OCI-LY3 (cell line): Measurements from ENCODE around the gene PSME3.

Source experiments
- H2AFZ ChIP-seq: fragments of 200-600, 300-600 bp; shearing (Covaris generic); 2 replicates; pipeline ENCODE4 v1.6.0; 2014; ENCODE audit warnings: antibody characterized with exemption, low read depth, low read length
- H3K27ac ChIP-seq: fragments of 200-600, 300-600 bp; sonication (generic); 2 replicates; pipeline ENCODE4 v1.5.1; 2014; ENCODE audit warnings: mild to moderate bottlenecking, low read length, moderate library complexity, mixed read lengths
- H3K27me3 ChIP-seq: fragments of 200-600, 300-600 bp; sonication (generic); 2 replicates; pipeline ENCODE4 v1.6.1; 2014; ENCODE audit warnings: low read depth, low read length, mixed read lengths
- H3K36me3 ChIP-seq: fragments of 200-600, 300-600 bp; sonication (generic); replicated peaks from 2 replicates; pipeline ENCODE3; 2014; ENCODE audit warnings: low read depth, low read length, mixed read lengths
- H3K4me1 ChIP-seq: fragments of 300-600, 200-600 bp; sonication (generic); 2 replicates; pipeline ENCODE4 v1.6.1; 2014; ENCODE audit warnings: low read length, mixed read lengths
- H3K4me2 ChIP-seq: fragments of 200-600, 300-600 bp; sonication (generic); 2 replicates; pipeline ENCODE4 v1.6.1; 2014; ENCODE audit warnings: low read length, mixed read lengths
- H3K4me3 ChIP-seq: fragments of 300-600, 200-600 bp; sonication (generic); 2 replicates; pipeline ENCODE4 v1.5.1; 2014; ENCODE audit warnings: antibody characterized with exemption, mild to moderate bottlenecking, low read length, moderate library complexity
- H3K79me2 ChIP-seq: fragments of 300-600, 200-600 bp; shearing (Covaris generic); 2 replicates; pipeline ENCODE4 v1.6.1; 2014; ENCODE audit warnings: mild to moderate bottlenecking, low read length, mixed read lengths
- H3K9ac ChIP-seq: fragments of 300-600, 200-600 bp; shearing (Covaris generic); 2 replicates; pipeline ENCODE4 v1.6.0; 2014; ENCODE audit warnings: mild to moderate bottlenecking, low read length, moderate library complexity
- H3K9me3 ChIP-seq: fragments of 200-600, 300-600 bp; shearing (Covaris generic); 2 replicates; pipeline ENCODE4 v1.6.1; 2014; ENCODE audit warnings: low read length, mixed read lengths; ENCODE audit not compliant: insufficient read depth
- H4K20me1 ChIP-seq: fragments of 200-600, 300-600 bp; sonication (generic); 2 replicates; pipeline ENCODE4 v1.6.1; 2016; ENCODE audit warnings: low read length, mixed read lengths; ENCODE audit not compliant: insufficient read depth
- CTCF ChIP-seq: fragments of 200-600, 300-600 bp; sonication (generic); IDR thresholded peaks from 2 replicates; pipeline ENCODE4 v1.5.1; 2014; ENCODE audit warnings: antibody characterized with exemption, low read length, low read depth
- EZH2phosphoT487 ChIP-seq: fragments of 200-600 bp; shearing (Covaris generic); IDR thresholded peaks from 2 replicates; pipeline ENCODE4 v1.6.1; 2018; ENCODE audit warnings: antibody characterized with exemption, mixed run types, low read depth

Gene PSME3

GRCh38 chr17:42818379-42818778 is 14.8 kb upstream of the PSME3 start:
- H3K4me3 ChIP-seq, result no peak overlapping the region
- H3K79me2 ChIP-seq, result peaks cover 14% of the 10 kb centered on the region
- peaks cover 56% of the 10 kb centered on the region for H3K36me3 ChIP-seq
- H3K27ac ChIP-seq, result no peak overlapping the region
- H3K9ac ChIP-seq, result no peak overlapping the region
- no peaks in the 10 kb centered on the region for H3K4me1 ChIP-seq
- no peaks in the 10 kb centered on the region for H3K27me3 ChIP-seq
- H2AFZ ChIP-seq, result no peak overlapping the region
- no peak overlapping the region for H3K4me2 ChIP-seq
- no peak for TF ChIP-seq EZH2phosphoT487
- no peak for TF ChIP-seq CTCF
- H4K20me1 ChIP-seq, result no peaks in the 10 kb centered on the region
- no peaks in the 10 kb centered on the region for H3K9me3 ChIP-seq

- Histone ChIP-seq H3K9ac (no peak overlapping the region), H2AFZ (no peak overlapping the region), H3K4me3 (no peak overlapping the region), H3K27me3 (no peaks in the 10 kb centered on the region), H3K79me2 (peaks cover 21% of the 10 kb centered on the region), H3K9me3 (no peaks in the 10 kb centered on the region), H3K27ac (no peak overlapping the region), H3K4me2 (no peak overlapping the region), H3K4me1 (peaks cover 7% of the 10 kb centered on the region; the same call in 1 of the 2 replicates), H4K20me1 (no peaks in the 10 kb centered on the region), H3K36me3 (peaks cover 42% of the 10 kb centered on the region)
- TF ChIP-seq CTCF (peak; percentile 81), EZH2phosphoT487 (no peak)
Measured at GRCh38 chr17:42819939-42820535, 13.2 kb upstream of the PSME3 start.

- Histone ChIP-seq H3K79me2 (peaks cover 21% of the 10 kb centered on the region), H3K9ac (no peak overlapping the region), H2AFZ (no peak overlapping the region), H3K9me3 (no peaks in the 10 kb centered on the region), H3K4me2 (no peak overlapping the region), H3K36me3 (peaks cover 32% of the 10 kb centered on the region), H4K20me1 (no peaks in the 10 kb centered on the region), H3K4me3 (no peak overlapping the region), H3K27me3 (no peaks in the 10 kb centered on the region), H3K4me1 (peaks cover 7% of the 10 kb centered on the region; the same call in 1 of the 2 replicates), H3K27ac (no peak overlapping the region)
- TF ChIP-seq CTCF (no peak), EZH2phosphoT487 (no peak)
Measured at GRCh38 chr17:42821176-42821575, 12.0 kb upstream of the PSME3 start.

GRCh38 chr17:42827472-42827871 is 5.7 kb upstream of the PSME3 start:
- H2AFZ ChIP-seq, result no peak overlapping the region
- no peak for TF ChIP-seq CTCF
- no peak for TF ChIP-seq EZH2phosphoT487
- no peak overlapping the region for H3K9ac ChIP-seq
- no peak overlapping the region for H3K4me2 ChIP-seq
- no peaks in the 10 kb centered on the region for H3K27me3 ChIP-seq
- no peaks in the 10 kb centered on the region for H3K36me3 ChIP-seq
- H3K27ac ChIP-seq, result no peak overlapping the region
- peaks cover 12% of the 10 kb centered on the region for H3K4me1 ChIP-seq
- H3K79me2 ChIP-seq, result peaks cover 22% of the 10 kb centered on the region
- no peaks in the 10 kb centered on the region for H4K20me1 ChIP-seq
- H3K9me3 ChIP-seq, result no peaks in the 10 kb centered on the region
- H3K4me3 ChIP-seq, result no peak overlapping the region
